Heart left ventricle (tissue), 16 donors: ENCODE data around the gene C4orf51. TPM values are rescaled to one million over a fixed set of nuclear protein-coding genes. Genes with fewer than 3 reads are reported as not detected.
A peak's percentile ranks its signal among the peaks of the same experiment; 100 is the strongest.

Source experiments
- ATAC-seq, 4 donors: fragments of 200-7000 bp; cut with Tn5 transposase; one replicate each; pipeline ENCODE4 v1.9.1; 2020 to 2022; ENCODE audit warnings: moderate library complexity in 4 of 4, mild to moderate bottlenecking in 3 of 4, moderate number of reproducible peaks in 1 of 4
- DNase-seq, 5 donors: peaks; one replicate each; pipeline ENCODE4 v3.0.0-alpha.2; 2020
- H3K27ac ChIP-seq, 12 donors: fragments of 200-600 bp; sonication (generic) in 4 of 12; one replicate each; pipeline versions ENCODE4 v1.5.0 to v1.8.0; 2016 to 2022; ENCODE audit warnings: mild to moderate bottlenecking in 2 of 12
- H3K27me3 ChIP-seq, 9 donors: fragments of 200-600 bp; sonication (generic) in 2 of 9; one replicate each; pipeline versions ENCODE4 v1.5.1 to v1.8.0; 2016 to 2022; ENCODE audit warnings: mild to moderate bottlenecking in 3 of 9
- H3K36me3 ChIP-seq, 9 donors: fragments of 200-600 bp; sonication (generic) in 2 of 9; one replicate each; pipeline versions ENCODE4 v1.5.0 to v1.8.0; 2018 to 2022; ENCODE audit warnings: mild to moderate bottlenecking in 2 of 9
- H3K4me1 ChIP-seq, 12 donors: fragments of 200-600 bp; sonication (generic) in 4 of 12; one replicate each; pipeline versions ENCODE4 v1.5.0 to v1.8.0; 2016 to 2022; ENCODE audit warnings: mild to moderate bottlenecking in 3 of 12
- H3K4me3 ChIP-seq, 12 donors: fragments of 200-600 bp; sonication (generic) in 4 of 12; one replicate each; pipeline versions ENCODE4 v1.5.0 to v1.8.0; 2017 to 2022; ENCODE audit warnings: mild to moderate bottlenecking in 9 of 12, moderate library complexity in 4 of 12
- H3K9me3 ChIP-seq, 12 donors: fragments of 200-600 bp; sonication (generic) in 4 of 12; one replicate each; pipeline versions ENCODE4 v1.5.0 to v1.8.0; 2016 to 2022; ENCODE audit warnings: mild to moderate bottlenecking in 1 of 12
- POLR2A ChIP-seq, 2 donors: fragments of 450-650 bp; IDR thresholded peaks; one replicate each; pipeline ENCODE4 v1.6.1; 2017; ENCODE audit warnings: antibody characterized with exemption in 2 of 2, mild to moderate bottlenecking in 2 of 2, moderate library complexity in 2 of 2
- WGBS, 4 donors: extraction: QIAGEN DNeasy Blood & Tissue Kit in 2 of 4; methylation state at CpG; one replicate each; pipeline versions ENCODE4 v1.1.5 to v1.1.7; 2013 to 2018; 5-methylcytosine and 5-hydroxymethylcytosine counted together
- intact Hi-C, 10 donors: fragments of 100-400 bp; cut with DNase I; formaldehyde crosslinking; loops; one replicate each; pipeline versions ENCODE4 v1.11.1 to v1.14.2; 2022
- polyA plus RNA-seq, 2 donors: library from polyadenylated mRNA; stranded (reverse); fragments of 200-250 nt; gene quantifications; one replicate each; pipeline ENCODE4 v1.2.3, GENCODE V29; 2013
- total RNA-seq, 9 donors: library from RNA; depleted of rRNA in 2 of 9; stranded (reverse); fragments of >200 nt in 2 of 9; fragmentation: NEBNext Ultra II Directional in 3 of 9; extraction: Animal tissue kit (Norgen Biotek cat#: 25700) in 3 of 9; gene quantifications; one replicate each; pipeline versions ENCODE4 v1.1.0 to v1.2.4, GENCODE V29; 2016 to 2023
- TF ChIP-seq, protein P1 (sequence below), 12 donors: fragments of 200-600 bp; sonication (generic) in 4 of 12; IDR thresholded peaks; one replicate each; pipeline versions ENCODE4 v1.5.0 to v1.8.0; 2018 to 2022; ENCODE audit warnings: antibody characterized with exemption in 12 of 12, mild to moderate bottlenecking in 5 of 12
- donor health status: ischemic (EF 13 %, LVEDD 7.1; RV severe dilation, severe dysfunction).
- donor health status: healthy with polysubstance abuse.
- donor health status: DM: no; HTN: yes; CAD: no.
- donor health status: DM: no; HTN: no; CAD: no.
- donor health status: ischemic (EF 25% LVEDD 6.9; RV normal size, moderate dysfunction).
- donor health status: ischemic (EF 25% LVEDD 5.7; RV mildly dilated, moderate dysfunction).
- donor health status: healthy.
- donor health status: DM: yes; HTN: yes; CAD: no.
- donor health status: ischemic (EF 35%, LVEDD 5.7; RV mildly dilated, moderate dysfunction).
- donor health status: nonischemic (EF 11% LVEDD 7.7; RV severe dilation, severe dysfunction).
- donor health status: DM: yes; HTN: yes; CAD: no.
- donor health status: PGD.
- donor health status: ischemic (EF 29% LVEDD 5.4; RV normal size, mild dysfunction).
- donor health status: nonischemic (EF 23%, LVEDD 6.1; RV moderate dilation, normal function).

C4orf51 gene
- total and polyA plus RNA-seq, 11 donors: not detected

DNA sequence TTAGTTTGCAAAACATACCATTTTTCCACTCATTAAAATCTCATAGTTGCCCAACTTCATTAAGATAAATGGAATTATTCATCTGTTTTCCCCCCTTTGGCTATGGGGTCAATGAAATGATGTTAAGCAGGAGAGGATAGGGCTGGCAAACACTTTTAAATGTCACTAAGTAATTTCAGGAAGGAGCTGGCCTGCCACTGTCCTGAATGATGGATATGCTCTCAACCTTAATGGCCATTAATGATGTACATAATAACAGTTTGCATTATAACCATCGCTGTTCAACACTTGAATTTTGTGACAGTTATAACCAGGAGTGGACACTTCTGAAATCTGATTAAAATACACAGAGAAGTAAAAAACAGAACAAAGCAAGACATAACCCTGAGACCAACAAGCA lies 77.2 kb downstream of the C4orf51 start:
- intact Hi-C loops: no loop called here
- H3K4me3 ChIP-seq: no peak overlapping the region
- no peak for ATAC-seq
- no peak overlapping the region for H3K27ac ChIP-seq
- TF ChIP-seq POLR2A (IDR thresholded peaks at IDR 0.05): no peak
- TF ChIP-seq, protein P1, sequence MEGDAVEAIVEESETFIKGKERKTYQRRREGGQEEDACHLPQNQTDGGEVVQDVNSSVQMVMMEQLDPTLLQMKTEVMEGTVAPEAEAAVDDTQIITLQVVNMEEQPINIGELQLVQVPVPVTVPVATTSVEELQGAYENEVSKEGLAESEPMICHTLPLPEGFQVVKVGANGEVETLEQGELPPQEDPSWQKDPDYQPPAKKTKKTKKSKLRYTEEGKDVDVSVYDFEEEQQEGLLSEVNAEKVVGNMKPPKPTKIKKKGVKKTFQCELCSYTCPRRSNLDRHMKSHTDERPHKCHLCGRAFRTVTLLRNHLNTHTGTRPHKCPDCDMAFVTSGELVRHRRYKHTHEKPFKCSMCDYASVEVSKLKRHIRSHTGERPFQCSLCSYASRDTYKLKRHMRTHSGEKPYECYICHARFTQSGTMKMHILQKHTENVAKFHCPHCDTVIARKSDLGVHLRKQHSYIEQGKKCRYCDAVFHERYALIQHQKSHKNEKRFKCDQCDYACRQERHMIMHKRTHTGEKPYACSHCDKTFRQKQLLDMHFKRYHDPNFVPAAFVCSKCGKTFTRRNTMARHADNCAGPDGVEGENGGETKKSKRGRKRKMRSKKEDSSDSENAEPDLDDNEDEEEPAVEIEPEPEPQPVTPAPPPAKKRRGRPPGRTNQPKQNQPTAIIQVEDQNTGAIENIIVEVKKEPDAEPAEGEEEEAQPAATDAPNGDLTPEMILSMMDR (IDR thresholded peaks at IDR 0.05): no peak
- peaks cover 0 to 4% (median 0%) of the 10 kb centered on the region in 12 donors for H3K4me1 ChIP-seq
- H3K27me3 ChIP-seq: no peaks in the 10 kb centered on the region
- H3K9me3 ChIP-seq: no peaks in the 10 kb centered on the region
- peaks cover 0 to 29% (median 16%) of the 10 kb centered on the region in 9 donors for H3K36me3 ChIP-seq
- DNase-seq: no peak
- 92 to 100% (median 96%) methylated on average over 1 of the region's 1 CpG for WGBS, 4 donors

DNA sequence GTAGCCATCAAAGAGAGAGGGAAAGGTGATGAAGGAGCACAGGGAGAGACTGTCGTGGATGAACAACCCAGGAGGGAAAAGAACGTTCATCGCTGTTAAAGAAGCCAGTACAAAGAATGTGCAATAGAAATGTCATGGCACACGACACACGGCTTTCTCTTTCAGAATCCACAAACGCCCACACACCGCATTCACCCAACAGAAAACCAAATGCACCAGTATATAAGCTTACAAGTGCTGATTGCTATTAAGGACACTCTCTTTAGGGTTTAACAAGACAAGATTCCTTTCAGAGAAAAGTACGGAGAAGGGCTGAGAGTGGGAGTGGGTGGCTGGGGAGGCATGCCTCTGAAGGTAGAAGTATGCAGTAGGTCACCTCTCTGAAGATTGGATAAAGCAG lies 80.2 kb downstream of the C4orf51 start:
- H3K36me3 ChIP-seq: peaks cover 0 to 54% (median 35%) of the 10 kb centered on the region in 9 donors
- peaks cover 0 to 4% (median 0%) of the 10 kb centered on the region in 12 donors for H3K4me1 ChIP-seq
- no peak overlapping the region for H3K27ac ChIP-seq
- WGBS, 4 donors: 94 to 96% (median 95%) methylated on average over 8 of the region's 8 CpGs
- no peak for DNase-seq
- intact Hi-C loops: no loop called here
- no peak for TF ChIP-seq POLR2A (IDR thresholded peaks at IDR 0.05)
- TF ChIP-seq, protein P1 (IDR thresholded peaks at IDR 0.05): no peak
- no peak overlapping the region for H3K4me3 ChIP-seq
- no peaks in the 10 kb centered on the region for H3K27me3 ChIP-seq
- no peak for ATAC-seq
- H3K9me3 ChIP-seq: no peaks in the 10 kb centered on the region

DNA sequence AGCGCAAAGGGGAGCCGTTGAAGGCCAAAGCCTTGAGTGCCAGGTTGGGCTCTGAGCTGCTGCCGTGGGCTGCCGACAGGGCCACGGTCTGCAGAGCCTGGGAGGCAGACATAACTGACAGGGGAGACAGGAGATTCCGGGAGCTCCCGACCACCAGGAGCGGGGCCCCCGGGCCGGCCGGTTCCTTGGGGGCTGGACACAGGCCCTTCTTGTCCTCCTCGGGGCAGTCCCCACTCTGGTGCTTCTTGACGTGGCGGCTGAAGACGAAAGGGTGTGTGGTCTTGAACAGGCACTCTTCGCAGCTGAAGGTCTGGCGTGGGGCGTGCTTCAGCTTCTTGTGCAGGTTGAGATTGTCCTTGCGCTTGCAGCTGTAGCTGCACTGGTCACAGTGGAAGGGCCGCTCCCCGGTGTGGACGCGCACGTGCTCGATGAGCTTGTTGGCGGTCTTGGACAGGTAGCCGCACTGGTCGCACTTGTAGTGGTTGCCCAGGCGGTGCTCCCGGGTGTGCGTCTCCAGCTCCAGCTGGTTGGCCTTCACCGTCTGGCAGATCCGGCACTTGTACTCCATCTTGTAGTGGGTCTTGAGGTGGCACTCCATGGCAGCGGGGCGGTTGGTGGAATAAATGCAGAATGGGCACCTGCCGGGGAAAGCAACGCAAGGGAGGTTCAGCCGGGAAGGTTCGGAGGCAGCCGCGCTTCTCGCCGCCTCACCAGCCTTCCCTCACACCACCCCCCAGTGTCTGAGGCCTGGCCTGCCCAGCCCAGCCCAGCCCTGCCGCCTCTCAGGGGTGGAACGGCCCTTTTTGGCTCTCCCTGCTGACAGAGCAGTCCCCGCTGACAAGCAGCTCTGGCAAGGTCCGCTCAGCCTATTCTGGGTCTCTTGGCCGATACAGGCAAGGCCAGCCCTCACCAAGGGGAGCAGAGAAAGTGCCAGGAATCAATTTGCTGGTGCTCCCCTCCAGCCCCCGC lies 81.3 kb downstream of the C4orf51 start:
- peak; percentile 94 to 98 (median 97) for ATAC-seq
- peak; percentile 40 to 82 (median 68) for DNase-seq

DNA sequence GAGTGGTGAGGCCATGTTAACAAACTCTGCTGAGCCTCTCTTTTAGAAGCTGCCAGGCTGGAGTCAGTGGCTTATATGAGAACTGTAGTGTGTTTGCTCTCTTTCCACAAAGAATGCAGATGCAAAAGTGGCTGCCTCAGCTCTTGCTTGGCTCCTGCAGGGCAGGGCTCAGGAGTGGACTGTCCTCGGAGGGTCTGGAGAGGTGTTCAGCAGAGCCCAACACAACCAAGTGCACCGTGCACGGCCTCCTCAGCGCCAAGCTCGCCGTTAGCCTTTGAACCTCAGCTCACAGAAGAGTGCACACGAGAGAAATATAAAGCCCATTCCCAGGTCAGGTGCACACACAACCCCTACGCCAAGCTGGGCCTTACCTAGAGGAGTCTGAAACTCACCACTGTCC lies 82.8 kb downstream of the C4orf51 start:
- DNase-seq (no peak), ATAC-seq (no peak)
- Histone ChIP-seq H3K27me3 (no peaks in the 10 kb centered on the region), H3K4me1 (peaks cover 0 to 4% (median 0%) of the 10 kb centered on the region in 12 donors), H3K4me3 (no peak overlapping the region), H3K36me3 (peaks cover 0 to 67% (median 41%) of the 10 kb centered on the region in 9 donors), H3K9me3 (peaks cover 0 to 5% (median 0%) of the 10 kb centered on the region in 12 donors), H3K27ac (no peak overlapping the region)
- WGBS, 4 donors: 94 to 97% (median 95%) methylated on average over 8 of the region's 8 CpGs
- no peak for TF ChIP-seq POLR2A (IDR thresholded peaks at IDR 0.05)
- TF ChIP-seq, protein P1 (IDR thresholded peaks at IDR 0.05): no peak
- intact Hi-C loops: no loop called here

More for the DNA sequence above, 81.3 kb downstream of the C4orf51 start:
- TF ChIP-seq POLR2A (IDR thresholded peaks at IDR 0.05): no peak
- TF ChIP-seq, protein P1 (IDR thresholded peaks at IDR 0.05): no peak
- Histone ChIP-seq H3K4me3 (no peak overlapping the region), H3K27me3 (no peaks in the 10 kb centered on the region), H3K4me1 (peaks cover 0 to 4% (median 0%) of the 10 kb centered on the region in 12 donors), H3K36me3 (peaks cover 0 to 59% (median 41%) of the 10 kb centered on the region in 9 donors), H3K27ac (peak overlapping the region in 8 of 12 donors; percentile 18 to 61 (median 51)), H3K9me3 (no peaks in the 10 kb centered on the region)
- 90 to 96% (median 92%) methylated on average over 43 to 49 of the region's 49 CpGs for WGBS, 4 donors
- intact Hi-C loops: no loop called here
